H1 (cell line): ENCODE measurements around the gene GMEB2. TPM values are rescaled to one million over a fixed set of nuclear protein-coding genes. Genes with fewer than 3 reads are reported as not detected.

Experiments
- CTCF ChIA-PET: fragments of 300-600 bp; sonication (Branson Sonifier 250); formaldehyde crosslinking; loops from one replicate; lab custom pipeline; 2021; ENCODE audit not compliant: partially characterized antibody; lab: Charles Lee
- POLR2A ChIA-PET: fragments of 300-600 bp; sonication (Branson Sonifier 250); formaldehyde crosslinking; loops from one replicate; lab custom pipeline; 2021; ENCODE audit warnings: inconsistent platforms; ENCODE audit not compliant: partially characterized antibody; lab: Charles Lee
- DNase-seq, 2 experiments: peaks; one replicate each; pipeline versions ENCODE4 v3.0.0 to v3.0.0-alpha.2; 2010 to 2022; ENCODE audit warnings: low spot score in 2 of 2, low read depth in 1 of 2, mixed read lengths in 1 of 2
- FAIRE-seq: peaks from 2 replicates; lab custom pipeline; 2011; peaks lifted over from hg19 to GRCh38; lab: Jason Lieb, UNC
- H2AFZ ChIP-seq: 2 replicates; pipeline ENCODE4 v1.8.1; 2012; ENCODE audit warnings: low read length, inconsistent platforms
- H2AK5ac ChIP-seq: 2 replicates; pipeline ENCODE4 v1.6.1; 2013; ENCODE audit warnings: low read depth, low read length
- H2BK120ac ChIP-seq: replicated peaks from 2 replicates; pipeline ENCODE3; 2013; ENCODE audit warnings: low read depth, low read length, inconsistent platforms
- H2BK12ac ChIP-seq: 2 replicates; pipeline ENCODE4 v1.6.1; 2013; ENCODE audit warnings: low read depth, low read length
- H2BK15ac ChIP-seq: 2 replicates; pipeline ENCODE4 v1.6.1; 2013; ENCODE audit warnings: low read length
- H2BK20ac ChIP-seq: 2 replicates; pipeline ENCODE4 v1.6.1; 2013; ENCODE audit warnings: low read length
- H2BK5ac ChIP-seq: 2 replicates; pipeline ENCODE4 v1.6.1; 2013; ENCODE audit warnings: low read depth, low read length
- H3K14ac ChIP-seq: 2 replicates; pipeline ENCODE4 v1.6.1; 2013; ENCODE audit warnings: inconsistent platforms; ENCODE audit not compliant: insufficient read length
- H3K18ac ChIP-seq: 2 replicates; pipeline ENCODE4 v1.6.1; 2013; ENCODE audit warnings: low read length; ENCODE audit errors: extremely low read depth
- H3K23ac ChIP-seq: 2 replicates; pipeline ENCODE4 v1.6.1; 2013; ENCODE audit warnings: inconsistent platforms; ENCODE audit not compliant: insufficient read length
- H3K23me2 ChIP-seq: 2 replicates; pipeline ENCODE4 v1.6.1; 2013; ENCODE audit warnings: low read depth, low read length
- H3K27ac ChIP-seq: 2 replicates; pipeline ENCODE4 v1.6.1; 2011; ENCODE audit warnings: low read depth, low read length, inconsistent platforms
- H3K27me3 ChIP-seq, 4 experiments: replicated peaks in 1 of 4; 1 replicate in 1 of 4; 2 replicates in 3 of 4; pipeline versions ENCODE4 v1.6.1 to v1.8.1; 2011 to 2013; ENCODE audit warnings: low read length in 3 of 4, mild to moderate bottlenecking in 3 of 4, inconsistent platforms in 2 of 4, mixed read lengths in 2 of 4, moderate library complexity in 1 of 4; ENCODE audit not compliant: control insufficient read depth in 3 of 4, insufficient read depth in 3 of 4; ENCODE audit errors: extremely low read depth in 1 of 4
- H3K36me3 ChIP-seq, 4 experiments: 2 replicates each; pipeline versions ENCODE4 v1.6.1 to v1.8.1; 2011 to 2013; ENCODE audit warnings: mild to moderate bottlenecking in 4 of 4, low read length in 3 of 4, moderate library complexity in 2 of 4, control low read depth in 1 of 4, inconsistent platforms in 1 of 4; ENCODE audit not compliant: insufficient read depth in 4 of 4, control insufficient read depth in 2 of 4
- H3K4ac ChIP-seq: replicated peaks from 2 replicates; pipeline ENCODE3; 2013; ENCODE audit warnings: low read length, low read depth, mixed read lengths, inconsistent platforms; ENCODE audit not compliant: insufficient read length
- H3K4me1 ChIP-seq, 4 experiments: replicated peaks in 1 of 4; 1 replicate in 1 of 4; 2 replicates in 3 of 4; pipeline versions ENCODE4 v1.6.1 to v1.8.1; 2011 to 2013; ENCODE audit warnings: low read length in 3 of 4, inconsistent platforms in 2 of 4, mixed read lengths in 1 of 4; ENCODE audit not compliant: insufficient read depth in 4 of 4, control insufficient read depth in 3 of 4
- H3K4me2 ChIP-seq, 2 experiments: 2 replicates each; pipeline versions ENCODE4 v1.6.1 to v1.8.1; 2011 to 2013; ENCODE audit warnings: low read depth in 2 of 2, low read length in 2 of 2, control low read depth in 1 of 2, inconsistent platforms in 1 of 2, mild to moderate bottlenecking in 1 of 2; ENCODE audit not compliant: insufficient read depth in 1 of 2
- H3K4me3 ChIP-seq, 4 experiments: fragments of 200-600, 300-600 bp in 1 of 4; sonication (generic), shearing (Covaris generic), sonication (Bioruptor Twin) in 1 of 4; 2 replicates each; pipeline versions ENCODE4 v1.5.1 to v1.8.1; 2011 to 2016; ENCODE audit warnings: low read length in 4 of 4, low read depth in 3 of 4, control low read depth in 2 of 4, inconsistent platforms in 2 of 4, mild to moderate bottlenecking in 2 of 4, mixed read lengths in 1 of 4, moderate library complexity in 1 of 4; ENCODE audit not compliant: insufficient read depth in 2 of 4; ENCODE audit errors: extremely low read depth in 1 of 4
- H3K56ac ChIP-seq: replicated peaks from 2 replicates; pipeline ENCODE3; 2013; ENCODE audit warnings: low read depth, mild to moderate bottlenecking, mixed read lengths, low read length, inconsistent platforms; ENCODE audit not compliant: insufficient read length
- H3K79me1 ChIP-seq: 2 replicates; pipeline ENCODE4 v1.6.1; 2013; ENCODE audit warnings: low read depth, low read length, control low read depth
- H3K79me2 ChIP-seq, 2 experiments: 2 replicates each; pipeline versions ENCODE4 v1.6.1 to v1.8.1; 2012 to 2013; ENCODE audit warnings: low read length in 2 of 2, mild to moderate bottlenecking in 2 of 2, inconsistent platforms in 1 of 2; ENCODE audit not compliant: insufficient read depth in 2 of 2, control insufficient read depth in 1 of 2
- H3K9ac ChIP-seq, 4 experiments: replicated peaks in 1 of 4; 1 replicate in 1 of 4; 2 replicates in 3 of 4; pipeline versions ENCODE4 v1.6.1 to v1.8.1; 2011 to 2013; ENCODE audit warnings: low read depth in 3 of 4, low read length in 3 of 4, control low read depth in 2 of 4, mild to moderate bottlenecking in 2 of 4, moderate library complexity in 2 of 4, inconsistent platforms in 1 of 4; ENCODE audit errors: extremely low read depth in 1 of 4
- H3K9me3 ChIP-seq, 2 experiments: 2 replicates each; pipeline versions ENCODE4 v1.6.1 to v1.8.1; 2012 to 2013; ENCODE audit warnings: mild to moderate bottlenecking in 2 of 2, moderate library complexity in 2 of 2, control low read depth in 1 of 2, inconsistent platforms in 1 of 2, low read depth in 1 of 2, low read length in 1 of 2, mixed read lengths in 1 of 2; ENCODE audit not compliant: insufficient read depth in 2 of 2
- H4K20me1 ChIP-seq, 2 experiments: replicated peaks in 1 of 2; 2 replicates each; pipeline versions ENCODE3 to v1.8.1; 2011 to 2013; ENCODE audit warnings: inconsistent platforms in 2 of 2, low read length in 2 of 2, mild to moderate bottlenecking in 1 of 2; ENCODE audit not compliant: insufficient read depth in 2 of 2, control insufficient read depth in 1 of 2
- H4K5ac ChIP-seq: 2 replicates; pipeline ENCODE4 v1.6.1; 2013; ENCODE audit warnings: low read length, low read depth, mixed read lengths, inconsistent platforms; ENCODE audit not compliant: insufficient read length
- H4K8ac ChIP-seq: 2 replicates; pipeline ENCODE4 v1.8.0; 2013; ENCODE audit warnings: mild to moderate bottlenecking, moderate library complexity, low read length, inconsistent platforms; ENCODE audit not compliant: insufficient read depth; ENCODE audit errors: extremely low read depth
- H4K91ac ChIP-seq: replicated peaks from 2 replicates; pipeline ENCODE3; 2013; ENCODE audit warnings: low read length, mixed read lengths, inconsistent platforms; ENCODE audit not compliant: insufficient read length
- CREB1 ChIP-seq: IDR thresholded peaks from 2 replicates; pipeline ENCODE4 v1.6.1; 2012; ENCODE audit warnings: inconsistent platforms
- E2F6 ChIP-seq: IDR thresholded peaks from 2 replicates; pipeline ENCODE4 v1.6.1; 2012; ENCODE audit warnings: inconsistent platforms
- JUN ChIP-seq: IDR thresholded peaks from 2 replicates; pipeline ENCODE4 v1.6.1; 2011; ENCODE audit warnings: low read depth, mild to moderate bottlenecking, improper control_type of control experiment, low read length
- NANOG ChIP-seq: IDR thresholded peaks from 2 replicates; pipeline ENCODE4 v1.6.1; 2011; ENCODE audit warnings: low read length, low read depth, mild to moderate bottlenecking, inconsistent platforms; ENCODE audit not compliant: insufficient read depth, poor library complexity, severe bottlenecking
- RXRA ChIP-seq: IDR thresholded peaks from 2 replicates; pipeline ENCODE4 v1.6.1; 2011; ENCODE audit warnings: low read depth, mild to moderate bottlenecking, low read length, moderate library complexity; ENCODE audit not compliant: insufficient read depth
- SIN3A ChIP-seq, 2 experiments: IDR thresholded peaks in 1 of 2; conservative IDR thresholded peaks in 1 of 2; 2 replicates each; pipeline ENCODE4 v1.6.1; 2011 to 2012; ENCODE audit warnings: low read length in 2 of 2, improper control_type of control experiment in 1 of 2, low read depth in 1 of 2, mild to moderate bottlenecking in 1 of 2
- SP1 ChIP-seq: IDR thresholded peaks from 2 replicates; pipeline ENCODE4 v1.6.1; 2011; ENCODE audit warnings: low read depth, low read length
- SP4 ChIP-seq: IDR thresholded peaks from 2 replicates; pipeline ENCODE4 v1.6.1; 2012; ENCODE audit warnings: low read length, inconsistent platforms
- TBP ChIP-seq: IDR thresholded peaks from 2 replicates; pipeline ENCODE4 v1.6.1; 2011; ENCODE audit warnings: low read depth, low read length, improper control_type of control experiment
- WGBS, 2 experiments: shearing (Covaris generic) in 1 of 2; methylation state at CpG; one replicate each; pipeline versions ENCODE4 v1.1.6 to v1.1.7; 2013 to 2015; ENCODE audit warnings: low lambda C conversion rate in 2 of 2, mixed read lengths in 2 of 2, inconsistent platforms in 1 of 2, low coverage in 1 of 2, missing lambda C conversion rate in 1 of 2; ENCODE audit not compliant: insufficient replicate concordance in 2 of 2, insufficient coverage in 1 of 2, insufficient read length in 1 of 2; ENCODE audit errors: extremely low coverage in 1 of 2, missing lambda C conversion rate in 1 of 2; 5-methylcytosine and 5-hydroxymethylcytosine counted together
- polyA plus RNA-seq, 7 experiments: library from polyadenylated mRNA; depleted of rRNA in 3 of 7; stranded (reverse) in 5 of 7; unstranded in 2 of 7; fragments of >200 nt in 5 of 7; fragments of 200-250 nt in 2 of 7; gene quantifications; 1 replicate in 5 of 7; 2 replicates in 1 of 7; 4 replicates in 1 of 7; pipeline versions ENCODE4 v1.2.1 to v1.2.3, GENCODE V29; 2011 to 2013; ENCODE audit warnings: missing spikeins in 2 of 7, mixed read lengths in 2 of 7
- total RNA-seq: library from RNA; stranded (reverse); fragmentation: NEBNext Ultra II Directional; extraction: Animal tissue kit (Norgen Biotek cat#: 25700); gene quantifications from 2 replicates; pipeline ENCODE4 v1.2.1, GENCODE V29; 2021

GMEB2 gene
- total and polyA plus RNA-seq, 2 of the 8 experiments (the other 6 are each of a cell fraction or from before 2014, with no cell fraction given) = 12.9 to 14.2 TPM

- no peaks in the 10 kb centered on the region for H3K36me3 ChIP-seq
- TF ChIP-seq E2F6 (no peak), NANOG (no peak), SP1 (no peak), RXRA (no peak), JUN (no peak), CREB1 (no peak), TBP (no peak), SIN3A (conservative IDR thresholded peaks at IDR 0.05 in 1 of 2, IDR thresholded peaks at IDR 0.05 in 1 of 2; ENCODE audit: low read depth in 1 of 2, low read length in 2 of 2) (no peak), SP4 (no peak)
- H3K4me2 ChIP-seq = no peak overlapping the region
- ChIA-PET CTCF (interaction anchor here (0.6 to 1.2 kb wide), 4 partner anchors 48 to 429 kb away, joined by 3 read pairs; partner anchors contain the start of gene RTEL1), POLR2A (interaction anchor here (1.5 to 1.7 kb wide), 2 partner anchors 10 to 24 kb away, joined by 3 to 5 read pairs; no protein-coding TSS in a partner anchor)
- no peak overlapping the region for H2BK20ac ChIP-seq
- no peak overlapping the region for H4K91ac ChIP-seq
- DNase-seq = no peak
- H3K56ac ChIP-seq = no peak overlapping the region
- H3K23me2 ChIP-seq = no peaks in the 10 kb centered on the region
- H3K4me1 ChIP-seq = peaks cover 0 to 20% (median 7%) of the 10 kb centered on the region in 4 experiments; a peak in 6 of 7 replicates
- H3K9me3 ChIP-seq = no peaks in the 10 kb centered on the region
- 92% methylated on average over 16 of the region's 19 CpGs; no CpG with 5 or more reads in 1 of the 2 experiments for WGBS, 2 experiments
- no peak overlapping the region for H3K4me3 ChIP-seq
- no peak overlapping the region for H2BK12ac ChIP-seq
- H2BK5ac ChIP-seq = no peak overlapping the region
- no peaks in the 10 kb centered on the region for H3K79me1 ChIP-seq
- H2AK5ac ChIP-seq = no peak overlapping the region
- H2BK120ac ChIP-seq = no peak overlapping the region
- H3K27ac ChIP-seq = no peak overlapping the region
- H3K79me2 ChIP-seq = no peaks in the 10 kb centered on the region
- no peak overlapping the region for H2AFZ ChIP-seq
- H3K23ac ChIP-seq = no peak overlapping the region
- H3K9ac ChIP-seq = no peak overlapping the region
- H3K27me3 ChIP-seq = no peaks in the 10 kb centered on the region
- H3K14ac ChIP-seq = no peak overlapping the region
- H3K18ac ChIP-seq = no peak overlapping the region
- no peak for FAIRE-seq
- H4K8ac ChIP-seq = no peak overlapping the region
- H4K5ac ChIP-seq = no peak overlapping the region
- H4K20me1 ChIP-seq = no peaks in the 10 kb centered on the region
- no peak overlapping the region for H2BK15ac ChIP-seq
- no peak overlapping the region for H3K4ac ChIP-seq
Observed at GRCh38 chr20:63544958-63545516, 81.9 kb downstream of the GMEB2 start.
